Fibroblast of lung (primary cell): Measurements from ENCODE around the gene JPH3. TPM values are rescaled to one million over a fixed set of nuclear protein-coding genes. Genes with fewer than 3 reads are reported as not detected.

ENCODE experiments used
- DNase-seq, 2 donors: peaks; one replicate each; pipeline versions ENCODE4 v3.0.0 to v3.0.0-alpha.2; 2010; ENCODE audit warnings: low read depth in 2 of 2
- H2AFZ ChIP-seq: 2 replicates; pipeline ENCODE4 v1.5.1; 2012; ENCODE audit warnings: low read length, control low read depth, inconsistent platforms
- H3K27ac ChIP-seq: 2 replicates; pipeline ENCODE4 v1.5.1; 2011; ENCODE audit warnings: low read length, control low read depth; ENCODE audit not compliant: insufficient read depth
- H3K27me3 ChIP-seq: 2 replicates; pipeline ENCODE4 v1.5.1; 2011; ENCODE audit warnings: mild to moderate bottlenecking, low read length; ENCODE audit not compliant: control insufficient read depth, insufficient read depth
- H3K36me3 ChIP-seq: 2 replicates; pipeline ENCODE4 v1.5.1; 2011; ENCODE audit warnings: low read length; ENCODE audit not compliant: control insufficient read depth, insufficient read depth
- H3K4me1 ChIP-seq: 2 replicates; pipeline ENCODE4 v1.5.1; 2011; ENCODE audit warnings: low read length; ENCODE audit not compliant: control insufficient read depth, insufficient read depth; ENCODE audit errors: extremely low read depth
- H3K4me2 ChIP-seq: 2 replicates; pipeline ENCODE4 v1.5.1; 2011; ENCODE audit warnings: low read length, control low read depth; ENCODE audit not compliant: insufficient read depth; ENCODE audit errors: extremely low read depth
- H3K4me3 ChIP-seq, 4 experiments: fragments of 200-600 bp in 1 of 4; sonication (generic) in 1 of 4; replicated peaks in 1 of 4; 2 replicates each; pipeline ENCODE4 v1.5.1; 2011 to 2016; ENCODE audit warnings: low read length in 4 of 4, low read depth in 3 of 4, mild to moderate bottlenecking in 3 of 4, control low read depth in 2 of 4, inconsistent platforms in 1 of 4, mixed read lengths in 1 of 4; ENCODE audit not compliant: insufficient read depth in 1 of 4; ENCODE audit errors: control extremely low read depth in 1 of 4
- H3K79me2 ChIP-seq: 2 replicates; pipeline ENCODE4 v1.5.1; 2012; ENCODE audit warnings: mild to moderate bottlenecking, low read length, inconsistent platforms; ENCODE audit not compliant: control insufficient read depth, insufficient read depth
- H3K9ac ChIP-seq: 2 replicates; pipeline ENCODE4 v1.5.1; 2011; ENCODE audit warnings: mild to moderate bottlenecking, low read length, control low read depth; ENCODE audit not compliant: insufficient read depth
- H3K9me3 ChIP-seq: 2 replicates; pipeline ENCODE4 v1.5.1; 2012; ENCODE audit warnings: low read depth, low read length; ENCODE audit not compliant: control insufficient read depth, insufficient read depth
- H4K20me1 ChIP-seq: 2 replicates; pipeline ENCODE4 v1.5.1; 2011; ENCODE audit warnings: low read length; ENCODE audit not compliant: control insufficient read depth, insufficient read depth; ENCODE audit errors: extremely low read depth
- EZH2 ChIP-seq: IDR thresholded peaks from 2 replicates; pipeline ENCODE4 v1.5.1; 2012; ENCODE audit warnings: low read length, control low read depth, mild to moderate bottlenecking; ENCODE audit errors: missing control alignments
- polyA plus RNA-seq, 2 donors: library from polyadenylated mRNA; depleted of rRNA in 1 of 2; stranded (reverse) in 1 of 2; unstranded in 1 of 2; fragments of >200 nt; gene quantifications; 2 replicates each; pipeline ENCODE4 v1.2.1, GENCODE V29; 2011 to 2012; ENCODE audit warnings: missing spikeins in 1 of 2
- total RNA-seq: library from RNA; depleted of rRNA; stranded (reverse); fragments of >200 nt; gene quantifications from 2 replicates; pipeline ENCODE4 v1.2.1, GENCODE V29; 2014
- TF ChIP-seq, protein P1 (sequence below), 2 donors: IDR thresholded peaks in 1 of 2; conservative IDR thresholded peaks in 1 of 2; 1 replicate in 1 of 2; 2 replicates in 1 of 2; pipeline ENCODE4 v1.5.1; 2011 to 2012; ENCODE audit warnings: low read length in 2 of 2, control low read depth in 1 of 2, inconsistent platforms in 1 of 2, low read depth in 1 of 2, mild to moderate bottlenecking in 1 of 2

The JPH3 gene
- total and polyA plus RNA-seq, 2 donors (not counting 1 experiment from before 2014, with no cell fraction given) = 0.01 TPM; not detected in 1

DNA sequence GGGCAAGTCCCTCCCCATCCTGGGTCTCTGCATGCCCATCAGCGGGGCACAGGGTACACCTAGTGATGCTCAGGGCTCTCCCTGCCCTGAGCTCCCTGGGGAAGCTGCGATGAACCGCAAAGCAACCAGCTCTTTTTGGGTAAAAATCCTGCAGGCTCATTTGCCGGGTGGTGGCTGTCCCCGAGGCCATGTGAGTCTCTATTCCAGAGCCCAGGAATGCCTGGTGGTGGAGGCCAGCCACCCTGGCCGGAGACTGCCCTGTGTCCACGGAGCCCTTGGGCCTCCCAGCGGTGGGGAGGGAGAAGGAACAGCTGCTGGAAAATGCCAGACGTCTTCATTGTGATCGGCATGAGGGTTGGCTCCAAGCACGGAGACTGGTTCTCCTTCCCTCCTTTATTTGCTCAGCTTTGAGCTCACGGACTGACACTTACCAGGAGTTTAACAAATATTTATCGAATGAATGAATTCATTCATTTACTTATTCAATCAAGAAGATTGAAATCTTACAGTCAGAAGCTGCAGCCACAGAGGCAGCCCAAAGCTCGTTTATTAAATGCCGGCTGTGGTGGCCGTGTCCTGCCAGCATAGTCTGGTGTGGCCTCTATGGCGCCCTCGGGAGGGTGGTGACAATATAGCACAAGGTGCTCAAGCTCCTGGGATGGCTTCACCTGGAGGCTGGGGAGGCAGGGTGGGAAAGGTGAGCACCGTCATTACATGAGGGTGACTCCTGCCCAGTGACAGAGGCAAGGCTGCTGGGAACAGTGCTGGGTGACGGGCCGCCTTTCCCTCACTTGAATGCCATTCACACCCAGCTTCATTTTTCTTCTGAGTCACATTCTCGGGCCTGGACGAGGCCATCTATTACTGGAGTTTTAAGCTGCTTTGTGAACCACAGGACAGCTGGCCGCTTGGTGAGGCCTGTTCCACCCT lies 31.1 kb upstream of the JPH3 start:
- Histone ChIP-seq H4K20me1 (no peaks in the 10 kb centered on the region), H3K36me3 (no peaks in the 10 kb centered on the region), H3K79me2 (no peaks in the 10 kb centered on the region), H3K9ac (no peak overlapping the region), H3K4me2 (peak overlapping the region; percentile 11), H3K9me3 (no peaks in the 10 kb centered on the region), H2AFZ (no peak overlapping the region), H3K27me3 (peaks cover 2% of the 10 kb centered on the region), H3K4me1 (peaks cover 8% of the 10 kb centered on the region), H3K27ac (no peak overlapping the region), H3K4me3 (no peak overlapping the region)
- no peak for TF ChIP-seq EZH2
- TF ChIP-seq, protein P1, sequence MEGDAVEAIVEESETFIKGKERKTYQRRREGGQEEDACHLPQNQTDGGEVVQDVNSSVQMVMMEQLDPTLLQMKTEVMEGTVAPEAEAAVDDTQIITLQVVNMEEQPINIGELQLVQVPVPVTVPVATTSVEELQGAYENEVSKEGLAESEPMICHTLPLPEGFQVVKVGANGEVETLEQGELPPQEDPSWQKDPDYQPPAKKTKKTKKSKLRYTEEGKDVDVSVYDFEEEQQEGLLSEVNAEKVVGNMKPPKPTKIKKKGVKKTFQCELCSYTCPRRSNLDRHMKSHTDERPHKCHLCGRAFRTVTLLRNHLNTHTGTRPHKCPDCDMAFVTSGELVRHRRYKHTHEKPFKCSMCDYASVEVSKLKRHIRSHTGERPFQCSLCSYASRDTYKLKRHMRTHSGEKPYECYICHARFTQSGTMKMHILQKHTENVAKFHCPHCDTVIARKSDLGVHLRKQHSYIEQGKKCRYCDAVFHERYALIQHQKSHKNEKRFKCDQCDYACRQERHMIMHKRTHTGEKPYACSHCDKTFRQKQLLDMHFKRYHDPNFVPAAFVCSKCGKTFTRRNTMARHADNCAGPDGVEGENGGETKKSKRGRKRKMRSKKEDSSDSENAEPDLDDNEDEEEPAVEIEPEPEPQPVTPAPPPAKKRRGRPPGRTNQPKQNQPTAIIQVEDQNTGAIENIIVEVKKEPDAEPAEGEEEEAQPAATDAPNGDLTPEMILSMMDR (conservative IDR thresholded peaks at IDR 0.05 in 1 of 2, IDR thresholded peaks at IDR 0.05 in 1 of 2; ENCODE audit: low read depth in 1 of 2, low read length in 2 of 2) = peak; percentile 58 to 73
- DNase-seq = peak; percentile 75 to 88

DNA sequence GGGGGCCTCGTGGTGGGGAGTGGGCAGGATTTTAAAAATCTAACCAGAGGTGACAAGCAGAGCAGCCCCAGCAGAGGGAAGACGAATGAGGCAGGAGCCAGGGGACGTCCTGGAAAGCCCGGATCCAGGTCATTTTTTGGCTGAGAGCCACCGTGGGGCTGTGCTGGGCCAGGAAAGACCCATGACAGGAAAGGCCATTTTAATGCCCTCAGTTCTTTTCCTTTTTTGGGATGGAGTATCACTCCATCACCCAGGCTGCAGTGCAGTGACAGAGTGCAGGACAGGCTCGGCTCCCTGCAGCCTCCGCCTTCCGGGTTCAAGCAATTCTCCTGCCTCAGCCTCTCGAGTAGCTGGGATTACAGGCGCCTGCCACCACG lies 30.5 kb upstream of the JPH3 start:
- H3K9me3 ChIP-seq = no peaks in the 10 kb centered on the region
- H3K9ac ChIP-seq = no peak overlapping the region
- H3K27me3 ChIP-seq = peaks cover 2% of the 10 kb centered on the region
- no peak for TF ChIP-seq EZH2
- TF ChIP-seq, protein P1 (conservative IDR thresholded peaks at IDR 0.05 in 1 of 2, IDR thresholded peaks at IDR 0.05 in 1 of 2; ENCODE audit: low read depth in 1 of 2, low read length in 2 of 2) = no peak
- no peak overlapping the region for H3K4me2 ChIP-seq
- H3K4me3 ChIP-seq = no peak overlapping the region
- H3K79me2 ChIP-seq = no peaks in the 10 kb centered on the region
- H2AFZ ChIP-seq = no peak overlapping the region
- DNase-seq = no peak
- no peak overlapping the region for H3K27ac ChIP-seq
- peaks cover 8% of the 10 kb centered on the region for H3K4me1 ChIP-seq
- no peaks in the 10 kb centered on the region for H4K20me1 ChIP-seq
- H3K36me3 ChIP-seq = no peaks in the 10 kb centered on the region

- no peak overlapping the region for H3K4me2 ChIP-seq
- no peaks in the 10 kb centered on the region for H3K36me3 ChIP-seq
- TF ChIP-seq EZH2 = no peak
- TF ChIP-seq, protein P1 (conservative IDR thresholded peaks at IDR 0.05 in 1 of 2, IDR thresholded peaks at IDR 0.05 in 1 of 2; ENCODE audit: low read depth in 1 of 2, low read length in 2 of 2) = no peak
- H2AFZ ChIP-seq = no peak overlapping the region
- H3K4me1 ChIP-seq = peaks cover 8% of the 10 kb centered on the region
- DNase-seq = no peak
- no peaks in the 10 kb centered on the region for H3K9me3 ChIP-seq
- H4K20me1 ChIP-seq = no peaks in the 10 kb centered on the region
- H3K4me3 ChIP-seq = no peak overlapping the region
- no peak overlapping the region for H3K27ac ChIP-seq
- H3K79me2 ChIP-seq = no peaks in the 10 kb centered on the region
- H3K9ac ChIP-seq = no peak overlapping the region
- peaks cover 2% of the 10 kb centered on the region for H3K27me3 ChIP-seq
Observed at GRCh38 chr16:87572959-87573358, 29.3 kb upstream of the JPH3 start.
